OCI-LY3 (cell line): ENCODE measurements around the gene DYRK1B.

Experiments
- H2AFZ ChIP-seq: fragments of 200-600, 300-600 bp; shearing (Covaris generic); 2 replicates; pipeline ENCODE4 v1.6.0; 2014; ENCODE audit warnings: antibody characterized with exemption, low read depth, low read length
- H3K27ac ChIP-seq: fragments of 200-600, 300-600 bp; sonication (generic); 2 replicates; pipeline ENCODE4 v1.5.1; 2014; ENCODE audit warnings: mild to moderate bottlenecking, low read length, moderate library complexity, mixed read lengths
- H3K27me3 ChIP-seq: fragments of 200-600, 300-600 bp; sonication (generic); 2 replicates; pipeline ENCODE4 v1.6.1; 2014; ENCODE audit warnings: low read depth, low read length, mixed read lengths
- H3K36me3 ChIP-seq: fragments of 200-600, 300-600 bp; sonication (generic); replicated peaks from 2 replicates; pipeline ENCODE3; 2014; ENCODE audit warnings: low read depth, low read length, mixed read lengths
- H3K4me1 ChIP-seq: fragments of 300-600, 200-600 bp; sonication (generic); 2 replicates; pipeline ENCODE4 v1.6.1; 2014; ENCODE audit warnings: low read length, mixed read lengths
- H3K4me2 ChIP-seq: fragments of 200-600, 300-600 bp; sonication (generic); 2 replicates; pipeline ENCODE4 v1.6.1; 2014; ENCODE audit warnings: low read length, mixed read lengths
- H3K4me3 ChIP-seq: fragments of 300-600, 200-600 bp; sonication (generic); 2 replicates; pipeline ENCODE4 v1.5.1; 2014; ENCODE audit warnings: antibody characterized with exemption, mild to moderate bottlenecking, low read length, moderate library complexity
- H3K79me2 ChIP-seq: fragments of 300-600, 200-600 bp; shearing (Covaris generic); 2 replicates; pipeline ENCODE4 v1.6.1; 2014; ENCODE audit warnings: mild to moderate bottlenecking, low read length, mixed read lengths
- H3K9ac ChIP-seq: fragments of 300-600, 200-600 bp; shearing (Covaris generic); 2 replicates; pipeline ENCODE4 v1.6.0; 2014; ENCODE audit warnings: mild to moderate bottlenecking, low read length, moderate library complexity
- H3K9me3 ChIP-seq: fragments of 200-600, 300-600 bp; shearing (Covaris generic); 2 replicates; pipeline ENCODE4 v1.6.1; 2014; ENCODE audit warnings: low read length, mixed read lengths; ENCODE audit not compliant: insufficient read depth
- H4K20me1 ChIP-seq: fragments of 200-600, 300-600 bp; sonication (generic); 2 replicates; pipeline ENCODE4 v1.6.1; 2016; ENCODE audit warnings: low read length, mixed read lengths; ENCODE audit not compliant: insufficient read depth
- CTCF ChIP-seq: fragments of 200-600, 300-600 bp; sonication (generic); IDR thresholded peaks from 2 replicates; pipeline ENCODE4 v1.5.1; 2014; ENCODE audit warnings: antibody characterized with exemption, low read length, low read depth
- EZH2phosphoT487 ChIP-seq: fragments of 200-600 bp; shearing (Covaris generic); IDR thresholded peaks from 2 replicates; pipeline ENCODE4 v1.6.1; 2018; ENCODE audit warnings: antibody characterized with exemption, mixed run types, low read depth

The DYRK1B gene

GRCh38 chr19:39845933-39846677 lies 12.1 kb upstream of the DYRK1B start, which contains the start of gene FBL:
Gene FBL, minus strand, starts transcription at chr19:39846379. Its CDS starts 79 bp downstream, at chr19:39846300.
- H3K9me3 ChIP-seq: no peaks in the 10 kb centered on the region
- peaks cover 3% of the 10 kb centered on the region for H3K36me3 ChIP-seq
- H3K4me3 ChIP-seq: peak within 1 kb of the TSS; percentile 79
- H3K79me2 ChIP-seq: peaks cover 55% of the 10 kb centered on the region
- H3K27me3 ChIP-seq: no peaks in the 10 kb centered on the region
- peak within 1 kb of the TSS; percentile 48 for H3K27ac ChIP-seq
- H3K4me2 ChIP-seq: peak within 1 kb of the TSS; percentile 96
- peak within 1 kb of the TSS; percentile 91 for H2AFZ ChIP-seq
- peaks cover 30% of the 10 kb centered on the region for H3K4me1 ChIP-seq
- H4K20me1 ChIP-seq: peaks cover 40% of the 10 kb centered on the region
- TF ChIP-seq CTCF (no peak), EZH2phosphoT487 (no peak)
- peak within 1 kb of the TSS; percentile 88 for H3K9ac ChIP-seq

- Histone ChIP-seq H3K79me2 (peaks cover 60% of the 10 kb centered on the region), H3K36me3 (peaks cover 6% of the 10 kb centered on the region), H3K4me3 (peak overlapping the region; percentile 79), H3K27me3 (no peaks in the 10 kb centered on the region), H3K27ac (peak overlapping the region; percentile 33), H4K20me1 (peaks cover 46% of the 10 kb centered on the region), H3K4me2 (peak overlapping the region; percentile 94), H3K9ac (peak overlapping the region; percentile 88), H3K9me3 (no peaks in the 10 kb centered on the region), H3K4me1 (peaks cover 30% of the 10 kb centered on the region), H2AFZ (no peak overlapping the region)
- no peak for TF ChIP-seq CTCF
- no peak for TF ChIP-seq EZH2phosphoT487
Observed at GRCh38 chr19:39845584-39845932, 11.6 kb upstream of the DYRK1B start.

- Histone ChIP-seq H3K27ac (peak overlapping the region; percentile 33), H3K9me3 (no peaks in the 10 kb centered on the region), H3K4me1 (peaks cover 30% of the 10 kb centered on the region), H3K79me2 (peaks cover 64% of the 10 kb centered on the region), H3K36me3 (peaks cover 10% of the 10 kb centered on the region), H4K20me1 (peaks cover 49% of the 10 kb centered on the region), H3K9ac (peak overlapping the region; percentile 88), H3K4me2 (peak overlapping the region; percentile 94), H3K27me3 (no peaks in the 10 kb centered on the region), H2AFZ (no peak overlapping the region), H3K4me3 (peak overlapping the region; percentile 79)
- no peak for TF ChIP-seq EZH2phosphoT487
Observed at GRCh38 chr19:39845172-39845571, 11.2 kb upstream of the DYRK1B start.

- H3K27ac ChIP-seq: peak overlapping the region; percentile 33
- H3K9ac ChIP-seq: peak overlapping the region; percentile 88
- TF ChIP-seq EZH2phosphoT487 (no peak), CTCF (peak; percentile 84)
- H3K79me2 ChIP-seq: peaks cover 74% of the 10 kb centered on the region
- no peaks in the 10 kb centered on the region for H3K27me3 ChIP-seq
- peaks cover 20% of the 10 kb centered on the region for H3K36me3 ChIP-seq
- no peaks in the 10 kb centered on the region for H3K9me3 ChIP-seq
- peaks cover 52% of the 10 kb centered on the region for H4K20me1 ChIP-seq
- no peak overlapping the region for H2AFZ ChIP-seq
- H3K4me1 ChIP-seq: peaks cover 30% of the 10 kb centered on the region
- peak overlapping the region; percentile 94 for H3K4me2 ChIP-seq
- H3K4me3 ChIP-seq: peak overlapping the region; percentile 79
Observed at GRCh38 chr19:39843919-39844793, 10.2 kb upstream of the DYRK1B start.
